ENCODE results near the gene RASAL2.
"Not testable (repeated sequence)": the region's sequence is repeated elsewhere in the genome, so short reads cannot be mapped to it uniquely, and the experiment has no call there.

Gene RASAL2

DNA sequence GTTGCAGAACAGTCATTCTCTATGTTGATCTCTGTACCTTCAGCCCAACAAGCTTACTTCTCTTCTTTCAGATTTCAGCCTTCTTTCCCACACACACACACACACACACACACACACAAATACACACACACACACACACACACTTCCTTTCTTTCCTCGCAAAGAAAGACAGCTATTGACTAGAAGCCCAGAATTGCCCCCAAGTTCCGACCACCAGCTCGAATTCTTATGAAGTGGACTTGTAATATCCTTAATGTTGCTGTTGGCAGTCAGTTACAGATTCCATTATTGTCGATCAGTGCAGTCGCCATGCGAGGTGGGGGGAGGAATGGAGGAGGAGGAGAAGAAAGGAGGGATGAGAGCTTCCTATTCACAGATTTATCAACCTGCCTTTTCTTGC lies 277.3 kb downstream of the RASAL2 start:
- in situ Hi-C loops (cut with MboI; ENCODE audit: low sequenced_read_pairs), result no loop called here

- in situ Hi-C loops (cut with MboI; ENCODE audit: low sequenced_read_pairs), result no loop called here
Measured at GRCh38 chr1:178371933-178372388, 278.1 kb downstream of the RASAL2 start.

DNA sequence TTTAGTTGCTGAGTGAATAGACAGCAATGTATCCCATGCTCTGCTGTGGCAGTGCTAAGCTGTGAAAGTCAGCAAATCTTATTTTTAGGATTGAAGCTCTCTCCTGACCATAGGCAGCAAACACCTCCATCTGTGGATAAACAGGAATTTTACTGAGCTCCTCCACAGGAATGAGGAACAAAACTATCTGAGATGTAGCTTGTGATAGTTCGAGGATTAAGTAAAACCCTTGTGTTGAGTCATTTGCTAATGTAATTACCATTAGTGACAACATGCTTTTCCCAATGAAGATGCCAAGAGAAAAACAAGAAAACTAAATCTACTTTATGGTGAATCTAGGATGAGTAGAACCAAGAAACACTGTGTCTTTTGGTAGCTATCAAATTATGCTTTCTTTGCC lies 280.1 kb downstream of the RASAL2 start:
- in situ Hi-C loops (cut with MboI; ENCODE audit: low sequenced_read_pairs), result no loop called here

DNA sequence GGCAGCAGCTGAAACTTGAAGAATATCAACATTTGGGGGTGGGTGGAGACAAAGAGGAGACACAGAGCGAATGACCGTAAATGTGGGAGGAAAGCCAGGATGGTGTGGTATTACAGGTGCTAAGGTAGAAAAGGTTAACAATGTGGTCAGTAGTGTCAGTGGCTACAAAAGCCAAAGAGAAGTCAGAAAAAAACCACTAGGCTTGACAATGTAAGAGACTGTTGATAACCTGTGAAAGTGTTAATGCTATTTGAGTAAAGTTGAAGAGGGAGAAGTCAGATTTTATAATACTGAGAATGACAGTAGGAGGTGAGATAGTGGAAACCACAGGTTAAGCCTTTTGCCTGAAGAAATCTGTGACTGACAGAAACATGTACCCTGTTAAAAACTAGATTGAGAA lies 282.1 kb downstream of the RASAL2 start:
- in situ Hi-C loops (cut with MboI; ENCODE audit: low sequenced_read_pairs), result no loop called here

DNA sequence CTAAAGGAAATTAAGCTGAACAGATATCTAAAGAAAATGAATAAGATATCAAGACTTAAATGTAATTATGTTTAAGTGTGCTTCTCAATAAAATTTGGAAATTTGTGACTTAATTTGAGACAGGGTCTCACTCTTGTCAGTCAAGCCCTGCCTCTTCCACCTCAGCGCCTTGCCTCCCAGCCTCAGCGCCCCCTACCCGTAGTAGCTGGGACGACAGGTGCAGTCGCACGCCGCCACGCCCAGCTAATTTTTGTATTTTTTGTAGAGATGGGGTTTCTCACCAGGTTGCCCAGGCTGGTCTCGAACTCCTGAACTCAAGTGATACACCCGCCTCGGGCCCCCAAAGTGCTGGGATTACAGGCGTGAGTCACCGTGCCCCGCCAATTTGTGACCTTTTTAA lies 285.9 kb downstream of the RASAL2 start:
- in situ Hi-C loops (cut with MboI; ENCODE audit: low sequenced_read_pairs), result no loop called here

GRCh38 chr1:178382372-178382771 lies 288.5 kb downstream of the RASAL2 start:
- in situ Hi-C loops (cut with MboI; ENCODE audit: low sequenced_read_pairs), result no loop called here

DNA sequence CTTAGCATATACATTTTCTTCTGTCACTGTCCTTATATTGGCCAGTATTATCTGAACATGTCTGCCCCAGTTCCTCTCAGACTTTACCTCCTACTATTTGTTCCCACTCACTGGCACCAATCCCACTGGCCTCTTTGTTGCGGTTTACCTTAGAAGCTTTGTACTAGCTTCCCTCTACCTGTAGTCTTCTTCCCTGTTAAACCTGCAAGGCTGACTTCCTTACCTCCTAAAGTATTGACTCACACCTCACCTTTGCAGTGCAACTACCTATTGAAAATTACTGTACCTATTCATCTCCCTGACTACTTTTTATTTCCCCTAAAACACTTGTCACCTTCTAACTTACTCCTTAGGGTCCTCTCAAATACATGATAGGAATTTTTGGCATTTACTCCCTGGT lies 291.8 kb downstream of the RASAL2 start:
- in situ Hi-C loops (cut with MboI; ENCODE audit: low sequenced_read_pairs), result no loop called here

GRCh38 chr1:178388418-178389145 lies 294.7 kb downstream of the RASAL2 start:
- in situ Hi-C loops (cut with MboI; ENCODE audit: low sequenced_read_pairs), result no loop called here

DNA sequence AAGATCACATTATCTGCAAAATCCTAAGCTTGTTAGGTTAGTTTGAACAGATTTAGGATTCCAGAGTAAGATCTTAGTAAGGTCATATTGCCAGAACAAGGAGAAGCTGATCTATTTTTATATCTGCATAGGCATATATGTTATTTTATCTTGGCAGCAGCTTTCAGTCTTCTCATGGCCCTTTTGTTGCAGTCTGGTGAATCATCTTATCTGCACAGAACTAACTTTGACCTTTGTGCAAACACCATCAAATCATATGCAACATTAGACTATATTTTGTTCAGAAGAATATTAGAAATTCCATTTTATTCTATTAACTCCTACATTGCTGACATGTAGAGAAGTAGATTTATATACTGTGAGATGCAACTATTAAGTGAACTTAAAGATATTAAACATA lies 295.5 kb downstream of the RASAL2 start:
- in situ Hi-C loops (cut with MboI; ENCODE audit: low sequenced_read_pairs), result no loop called here

DNA sequence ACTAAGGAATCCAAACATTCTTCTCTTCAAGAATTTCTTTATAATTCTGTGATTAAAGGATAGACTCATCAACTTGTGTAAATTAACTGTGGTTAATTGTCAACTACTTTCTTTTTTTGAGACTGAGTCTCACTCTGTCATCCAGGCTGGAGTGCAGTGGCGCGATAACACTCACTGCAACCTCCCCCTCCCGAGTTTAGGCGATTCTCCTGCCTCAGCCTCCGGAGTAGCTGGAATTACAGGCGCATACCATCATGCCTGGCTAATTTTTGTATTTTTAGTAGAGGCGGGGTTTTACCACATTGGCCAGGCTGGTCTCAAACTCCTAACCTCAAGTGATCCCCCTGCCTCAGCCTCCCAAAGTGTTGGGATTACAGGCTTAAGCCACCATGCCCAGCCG lies 296.4 kb downstream of the RASAL2 start:
- in situ Hi-C loops (cut with MboI; ENCODE audit: low sequenced_read_pairs), result not testable (repeated sequence)

- in situ Hi-C loops (cut with MboI; ENCODE audit: low sequenced_read_pairs), result no loop called here
Measured at GRCh38 chr1:178393370-178393769, 299.5 kb downstream of the RASAL2 start.

DNA sequence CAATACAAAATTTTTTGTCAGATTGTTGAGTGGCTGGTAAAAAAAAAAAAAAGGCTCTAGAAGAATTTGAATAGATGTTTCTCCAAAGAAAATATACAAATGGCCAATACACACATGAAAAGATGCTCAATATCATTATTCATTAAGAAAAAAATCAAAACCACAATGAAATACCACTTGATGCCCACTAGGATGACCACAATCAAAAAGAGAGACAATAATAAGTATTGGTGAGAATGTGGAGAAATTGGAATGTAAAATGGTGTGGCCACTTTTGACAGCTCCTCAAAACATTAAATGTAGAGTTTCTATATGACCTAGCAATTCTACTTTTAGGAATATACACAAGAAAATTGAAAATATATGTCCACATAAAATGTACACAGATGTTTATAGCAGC lies 302.9 kb downstream of the RASAL2 start:
- in situ Hi-C loops (cut with MboI; ENCODE audit: low sequenced_read_pairs), result no loop called here

GRCh38 chr1:178397678-178398077 lies 303.8 kb downstream of the RASAL2 start:
- in situ Hi-C loops (cut with MboI; ENCODE audit: low sequenced_read_pairs), result no loop called here

DNA sequence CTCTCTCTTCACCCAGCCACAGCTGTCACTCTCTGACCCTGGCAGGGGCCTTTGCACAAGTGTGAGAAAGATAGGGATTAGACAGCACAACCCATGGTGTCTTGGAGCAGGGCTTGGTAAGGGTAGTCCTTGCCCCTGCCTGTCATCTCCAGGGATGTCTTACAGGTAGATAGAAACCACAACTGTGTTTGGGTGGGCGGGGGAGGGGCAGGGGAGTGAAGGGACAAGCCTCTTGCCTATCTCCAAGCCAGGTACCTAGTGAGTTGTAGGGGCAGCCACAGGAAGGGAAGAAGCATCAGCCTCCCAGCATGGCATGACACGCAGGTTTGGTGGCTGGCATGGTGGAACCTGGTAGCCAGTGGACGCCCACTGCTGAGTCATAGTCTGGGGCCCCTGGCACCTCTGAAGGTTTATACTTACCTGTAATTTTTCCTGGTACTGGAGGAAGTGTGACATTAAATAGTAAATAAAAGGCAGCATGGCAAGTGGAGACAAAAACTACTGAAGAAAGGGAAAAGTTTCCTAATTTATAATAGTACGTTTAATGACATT lies 305.3 kb downstream of the RASAL2 start:
- in situ Hi-C loops (cut with MboI; ENCODE audit: low sequenced_read_pairs), result no loop called here

DNA sequence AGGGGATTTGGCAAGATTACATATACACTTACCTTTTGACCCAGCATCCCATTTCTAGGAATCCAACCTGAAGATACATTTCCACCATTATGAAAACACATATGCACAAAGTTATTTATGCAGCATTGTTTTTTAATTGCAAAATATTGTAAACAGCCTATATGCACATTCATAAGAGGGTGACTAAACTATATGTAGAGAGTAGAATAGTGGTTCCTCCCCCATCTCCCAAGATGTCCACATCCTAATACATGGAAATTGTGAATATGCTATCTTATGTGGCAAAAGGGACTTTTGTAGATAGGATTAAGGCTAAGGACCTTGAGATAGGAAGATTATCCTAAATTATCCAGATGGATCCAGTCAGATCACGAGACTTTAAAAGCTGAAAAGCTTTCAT lies 311.2 kb downstream of the RASAL2 start:
- in situ Hi-C loops (cut with MboI; ENCODE audit: low sequenced_read_pairs), result no loop called here

DNA sequence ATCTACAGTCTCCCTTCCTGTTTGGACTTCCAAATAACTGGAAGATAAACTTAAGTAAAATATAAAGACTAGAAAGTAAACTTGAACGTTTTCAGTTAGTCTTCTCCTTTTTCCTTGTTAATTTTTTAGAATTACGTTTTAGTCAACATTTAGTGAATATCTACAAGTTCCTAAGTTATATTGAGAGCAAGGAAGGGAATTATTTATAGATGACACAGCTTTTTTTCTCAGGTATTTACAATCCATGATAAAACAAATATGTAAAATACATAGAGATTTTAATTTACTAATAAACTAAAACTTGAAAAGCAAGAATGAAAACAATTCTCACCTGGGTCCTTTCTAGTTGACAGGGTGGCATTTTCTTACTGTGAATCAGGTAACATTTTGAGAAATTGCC lies 313.3 kb downstream of the RASAL2 start:
- in situ Hi-C loops (cut with MboI; ENCODE audit: low sequenced_read_pairs), result no loop called here

DNA sequence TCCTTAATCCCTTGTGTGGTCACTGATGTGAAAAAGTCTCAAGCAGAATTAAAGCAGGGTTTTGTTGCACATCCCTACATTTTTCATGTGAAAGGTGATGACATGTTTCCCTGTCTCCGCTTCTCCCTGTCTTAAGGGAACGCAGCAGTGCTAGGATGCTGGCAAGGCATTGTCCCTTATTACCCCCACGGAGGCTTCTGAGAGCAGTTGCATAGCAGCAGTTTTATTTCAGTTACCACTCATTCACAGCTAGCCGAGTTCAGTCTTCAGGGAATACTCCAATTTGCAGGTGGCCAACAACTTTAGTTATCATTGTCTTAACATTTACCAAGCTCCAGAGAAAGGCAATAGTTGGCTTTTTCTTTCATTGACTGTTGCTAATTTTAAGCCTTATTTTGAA lies 313.8 kb downstream of the RASAL2 start:
- in situ Hi-C loops (cut with MboI; ENCODE audit: low sequenced_read_pairs), result no loop called here

DNA sequence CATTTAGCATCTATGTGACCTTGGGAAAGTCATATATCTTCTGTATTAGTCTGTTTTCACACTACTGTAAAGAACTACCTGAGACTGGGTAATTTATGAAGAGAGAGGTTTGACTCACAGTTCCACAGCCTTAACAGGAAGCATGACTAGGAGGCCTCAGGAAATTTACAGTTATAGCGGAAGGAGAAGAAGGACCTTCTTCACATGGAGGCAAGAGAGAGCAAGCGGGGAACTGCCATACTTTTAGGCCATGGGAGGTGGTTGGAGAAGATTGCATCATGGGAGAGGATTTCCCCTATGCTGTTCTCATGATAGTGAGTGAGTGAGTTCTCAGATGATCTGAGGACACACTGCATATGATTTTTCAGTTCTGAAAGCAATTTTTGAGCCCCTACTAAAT lies 315.0 kb downstream of the RASAL2 start:
- in situ Hi-C loops (cut with MboI; ENCODE audit: low sequenced_read_pairs), result no loop called here

GRCh38 chr1:178409541-178409940 lies 315.6 kb downstream of the RASAL2 start:
- in situ Hi-C loops (cut with MboI; ENCODE audit: low sequenced_read_pairs), result no loop called here

GRCh38 chr1:178411756-178412399 lies 318.0 kb downstream of the RASAL2 start:
- in situ Hi-C loops (cut with MboI; ENCODE audit: low sequenced_read_pairs), result no loop called here

DNA sequence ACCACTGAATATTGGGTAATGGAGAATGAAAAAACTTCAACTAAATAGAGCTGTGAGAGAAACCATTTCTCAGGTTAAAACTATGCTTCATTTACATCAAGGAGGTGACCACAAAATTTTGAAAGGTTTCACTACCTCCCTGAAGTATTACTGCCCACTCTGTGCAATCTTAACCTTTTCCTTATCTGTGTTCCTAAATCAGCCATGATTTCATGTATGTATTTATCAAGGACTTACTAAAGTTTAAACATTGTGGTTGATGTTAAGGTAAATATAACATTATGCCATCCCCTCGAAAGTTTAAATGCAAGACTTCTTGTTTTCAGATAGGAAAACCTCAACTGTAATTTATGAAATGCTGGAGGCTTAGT lies 318.5 kb downstream of the RASAL2 start:
- in situ Hi-C loops (cut with MboI; ENCODE audit: low sequenced_read_pairs), result no loop called here

DNA sequence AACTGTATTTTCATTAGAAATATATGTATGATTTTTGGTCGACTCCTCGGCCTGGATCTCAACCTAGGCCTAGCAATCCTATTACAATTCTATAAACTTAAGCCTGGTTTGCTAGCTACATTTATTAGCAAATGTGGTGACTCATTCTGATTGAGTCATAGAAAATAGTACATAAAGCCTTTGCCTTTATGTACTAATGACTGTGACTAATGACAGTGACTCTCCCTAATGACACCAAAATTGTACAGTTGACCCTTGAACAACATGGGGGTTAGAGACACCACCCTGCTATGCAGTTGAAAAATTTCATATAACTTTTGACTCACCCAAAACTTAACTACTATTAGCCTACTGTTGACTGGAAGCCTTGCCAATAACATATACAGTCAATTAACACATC lies 324.0 kb downstream of the RASAL2 start:
- in situ Hi-C loops (cut with MboI; ENCODE audit: low sequenced_read_pairs), result no loop called here
